GM18517 (cell line): ENCODE results near the gene TECPR1.

Experiments
- ATAC-seq: cut with Tn5 transposase; IDR thresholded peaks from one replicate; pipeline ENCODE4 v1.9.1; 2021; ENCODE audit warnings: mild to moderate bottlenecking, moderate library complexity; ENCODE audit not compliant: unreplicated experiment

TECPR1 gene

GRCh38 chr7:98283887-98284222 lies 31.8 kb upstream of the TECPR1 start:
- ATAC-seq: no peak

GRCh38 chr7:98283127-98283886 lies 31.3 kb upstream of the TECPR1 start:
- no peak for ATAC-seq

- no peak for ATAC-seq
Measured at GRCh38 chr7:98282703-98283102, 30.7 kb upstream of the TECPR1 start.

- ATAC-seq: peak; percentile 39
Measured at GRCh38 chr7:98281757-98282606, 29.9 kb upstream of the TECPR1 start.

- peak; percentile 66 for ATAC-seq
Measured at GRCh38 chr7:98280791-98281756, 29.0 kb upstream of the TECPR1 start, which contains the start of gene BRI3. BRI3 (plus strand) TSS chr7:98281686; CDS start chr7:98281796, 110 bp downstream.

- no peak for ATAC-seq
Measured at GRCh38 chr7:98280296-98280695, 28.3 kb upstream of the TECPR1 start.

GRCh38 chr7:98278936-98279335 lies 26.9 kb upstream of the TECPR1 start:
- no peak for ATAC-seq

GRCh38 chr7:98278408-98278807 lies 26.4 kb upstream of the TECPR1 start:
- ATAC-seq: no peak

- ATAC-seq: no peak
Measured at GRCh38 chr7:98276241-98276761, 24.3 kb upstream of the TECPR1 start.

- no peak for ATAC-seq
Measured at GRCh38 chr7:98267303-98267702, 15.3 kb upstream of the TECPR1 start.

- ATAC-seq: no peak
Measured at GRCh38 chr7:98266840-98267239, 14.8 kb upstream of the TECPR1 start.

- no peak for ATAC-seq
Measured at GRCh38 chr7:98265841-98266271, 13.8 kb upstream of the TECPR1 start.

- no peak for ATAC-seq
Measured at GRCh38 chr7:98257701-98258100, 5.7 kb upstream of the TECPR1 start.

- ATAC-seq: no peak
Measured at GRCh38 chr7:98256431-98256830, 4.4 kb upstream of the TECPR1 start.

GRCh38 chr7:98254951-98255610 lies 3.0 kb upstream of the TECPR1 start:
- ATAC-seq: no peak

GRCh38 chr7:98254516-98254915 lies 2.5 kb upstream of the TECPR1 start:
- no peak for ATAC-seq

- no peak for ATAC-seq
Measured at GRCh38 chr7:98252425-98253054, 508 bp upstream of the TECPR1 start.

GRCh38 chr7:98251231-98251600 lies 816 bp downstream of the TECPR1 start:
- ATAC-seq: peak; percentile 28

- ATAC-seq: no peak
Measured at GRCh38 chr7:98250789-98251188, 1.2 kb downstream of the TECPR1 start.

GRCh38 chr7:98249106-98249505 lies 2.9 kb downstream of the TECPR1 start:
- ATAC-seq: no peak
